H1 (cell line): ENCODE results near the gene SERINC5. TPM values are rescaled to one million over a fixed set of nuclear protein-coding genes. Genes with fewer than 3 reads are reported as not detected.

ENCODE experiments used
- CTCF ChIA-PET: fragments of 300-600 bp; sonication (Branson Sonifier 250); formaldehyde crosslinking; loops from one replicate; lab custom pipeline; 2021; ENCODE audit not compliant: partially characterized antibody; lab: Charles Lee
- POLR2A ChIA-PET: fragments of 300-600 bp; sonication (Branson Sonifier 250); formaldehyde crosslinking; loops from one replicate; lab custom pipeline; 2021; ENCODE audit warnings: inconsistent platforms; ENCODE audit not compliant: partially characterized antibody; lab: Charles Lee
- DNase-seq, 2 experiments: peaks; one replicate each; pipeline versions ENCODE4 v3.0.0 to v3.0.0-alpha.2; 2010 to 2022; ENCODE audit warnings: low spot score in 2 of 2, low read depth in 1 of 2, mixed read lengths in 1 of 2
- FAIRE-seq: peaks from 2 replicates; lab custom pipeline; 2011; peaks lifted over from hg19 to GRCh38; lab: Jason Lieb, UNC
- H2AFZ ChIP-seq: 2 replicates; pipeline ENCODE4 v1.8.1; 2012; ENCODE audit warnings: low read length, inconsistent platforms
- H2AK5ac ChIP-seq: 2 replicates; pipeline ENCODE4 v1.6.1; 2013; ENCODE audit warnings: low read depth, low read length
- H2BK120ac ChIP-seq: replicated peaks from 2 replicates; pipeline ENCODE3; 2013; ENCODE audit warnings: low read depth, low read length, inconsistent platforms
- H2BK12ac ChIP-seq: 2 replicates; pipeline ENCODE4 v1.6.1; 2013; ENCODE audit warnings: low read depth, low read length
- H2BK15ac ChIP-seq: 2 replicates; pipeline ENCODE4 v1.6.1; 2013; ENCODE audit warnings: low read length
- H2BK20ac ChIP-seq: 2 replicates; pipeline ENCODE4 v1.6.1; 2013; ENCODE audit warnings: low read length
- H2BK5ac ChIP-seq: 2 replicates; pipeline ENCODE4 v1.6.1; 2013; ENCODE audit warnings: low read depth, low read length
- H3K14ac ChIP-seq: 2 replicates; pipeline ENCODE4 v1.6.1; 2013; ENCODE audit warnings: inconsistent platforms; ENCODE audit not compliant: insufficient read length
- H3K18ac ChIP-seq: 2 replicates; pipeline ENCODE4 v1.6.1; 2013; ENCODE audit warnings: low read length; ENCODE audit errors: extremely low read depth
- H3K23ac ChIP-seq: 2 replicates; pipeline ENCODE4 v1.6.1; 2013; ENCODE audit warnings: inconsistent platforms; ENCODE audit not compliant: insufficient read length
- H3K23me2 ChIP-seq: 2 replicates; pipeline ENCODE4 v1.6.1; 2013; ENCODE audit warnings: low read depth, low read length
- H3K27ac ChIP-seq: 2 replicates; pipeline ENCODE4 v1.6.1; 2011; ENCODE audit warnings: low read depth, low read length, inconsistent platforms
- H3K27me3 ChIP-seq, 4 experiments: replicated peaks in 1 of 4; 1 replicate in 1 of 4; 2 replicates in 3 of 4; pipeline versions ENCODE4 v1.6.1 to v1.8.1; 2011 to 2013; ENCODE audit warnings: low read length in 3 of 4, mild to moderate bottlenecking in 3 of 4, inconsistent platforms in 2 of 4, mixed read lengths in 2 of 4, moderate library complexity in 1 of 4; ENCODE audit not compliant: control insufficient read depth in 3 of 4, insufficient read depth in 3 of 4; ENCODE audit errors: extremely low read depth in 1 of 4
- H3K36me3 ChIP-seq, 4 experiments: 2 replicates each; pipeline versions ENCODE4 v1.6.1 to v1.8.1; 2011 to 2013; ENCODE audit warnings: mild to moderate bottlenecking in 4 of 4, low read length in 3 of 4, moderate library complexity in 2 of 4, control low read depth in 1 of 4, inconsistent platforms in 1 of 4; ENCODE audit not compliant: insufficient read depth in 4 of 4, control insufficient read depth in 2 of 4
- H3K4ac ChIP-seq: replicated peaks from 2 replicates; pipeline ENCODE3; 2013; ENCODE audit warnings: low read length, low read depth, mixed read lengths, inconsistent platforms; ENCODE audit not compliant: insufficient read length
- H3K4me1 ChIP-seq, 4 experiments: replicated peaks in 1 of 4; 1 replicate in 1 of 4; 2 replicates in 3 of 4; pipeline versions ENCODE4 v1.6.1 to v1.8.1; 2011 to 2013; ENCODE audit warnings: low read length in 3 of 4, inconsistent platforms in 2 of 4, mixed read lengths in 1 of 4; ENCODE audit not compliant: insufficient read depth in 4 of 4, control insufficient read depth in 3 of 4
- H3K4me2 ChIP-seq, 2 experiments: 2 replicates each; pipeline versions ENCODE4 v1.6.1 to v1.8.1; 2011 to 2013; ENCODE audit warnings: low read depth in 2 of 2, low read length in 2 of 2, control low read depth in 1 of 2, inconsistent platforms in 1 of 2, mild to moderate bottlenecking in 1 of 2; ENCODE audit not compliant: insufficient read depth in 1 of 2
- H3K4me3 ChIP-seq, 4 experiments: fragments of 200-600, 300-600 bp in 1 of 4; sonication (generic), shearing (Covaris generic), sonication (Bioruptor Twin) in 1 of 4; 2 replicates each; pipeline versions ENCODE4 v1.5.1 to v1.8.1; 2011 to 2016; ENCODE audit warnings: low read length in 4 of 4, low read depth in 3 of 4, control low read depth in 2 of 4, inconsistent platforms in 2 of 4, mild to moderate bottlenecking in 2 of 4, mixed read lengths in 1 of 4, moderate library complexity in 1 of 4; ENCODE audit not compliant: insufficient read depth in 2 of 4; ENCODE audit errors: extremely low read depth in 1 of 4
- H3K56ac ChIP-seq: replicated peaks from 2 replicates; pipeline ENCODE3; 2013; ENCODE audit warnings: low read depth, mild to moderate bottlenecking, mixed read lengths, low read length, inconsistent platforms; ENCODE audit not compliant: insufficient read length
- H3K79me1 ChIP-seq: 2 replicates; pipeline ENCODE4 v1.6.1; 2013; ENCODE audit warnings: low read depth, low read length, control low read depth
- H3K79me2 ChIP-seq, 2 experiments: 2 replicates each; pipeline versions ENCODE4 v1.6.1 to v1.8.1; 2012 to 2013; ENCODE audit warnings: low read length in 2 of 2, mild to moderate bottlenecking in 2 of 2, inconsistent platforms in 1 of 2; ENCODE audit not compliant: insufficient read depth in 2 of 2, control insufficient read depth in 1 of 2
- H3K9ac ChIP-seq, 4 experiments: replicated peaks in 1 of 4; 1 replicate in 1 of 4; 2 replicates in 3 of 4; pipeline versions ENCODE4 v1.6.1 to v1.8.1; 2011 to 2013; ENCODE audit warnings: low read depth in 3 of 4, low read length in 3 of 4, control low read depth in 2 of 4, mild to moderate bottlenecking in 2 of 4, moderate library complexity in 2 of 4, inconsistent platforms in 1 of 4; ENCODE audit errors: extremely low read depth in 1 of 4
- H3K9me3 ChIP-seq, 2 experiments: 2 replicates each; pipeline versions ENCODE4 v1.6.1 to v1.8.1; 2012 to 2013; ENCODE audit warnings: mild to moderate bottlenecking in 2 of 2, moderate library complexity in 2 of 2, control low read depth in 1 of 2, inconsistent platforms in 1 of 2, low read depth in 1 of 2, low read length in 1 of 2, mixed read lengths in 1 of 2; ENCODE audit not compliant: insufficient read depth in 2 of 2
- H4K20me1 ChIP-seq, 2 experiments: replicated peaks in 1 of 2; 2 replicates each; pipeline versions ENCODE3 to v1.8.1; 2011 to 2013; ENCODE audit warnings: inconsistent platforms in 2 of 2, low read length in 2 of 2, mild to moderate bottlenecking in 1 of 2; ENCODE audit not compliant: insufficient read depth in 2 of 2, control insufficient read depth in 1 of 2
- H4K5ac ChIP-seq: 2 replicates; pipeline ENCODE4 v1.6.1; 2013; ENCODE audit warnings: low read length, low read depth, mixed read lengths, inconsistent platforms; ENCODE audit not compliant: insufficient read length
- H4K8ac ChIP-seq: 2 replicates; pipeline ENCODE4 v1.8.0; 2013; ENCODE audit warnings: mild to moderate bottlenecking, moderate library complexity, low read length, inconsistent platforms; ENCODE audit not compliant: insufficient read depth; ENCODE audit errors: extremely low read depth
- H4K91ac ChIP-seq: replicated peaks from 2 replicates; pipeline ENCODE3; 2013; ENCODE audit warnings: low read length, mixed read lengths, inconsistent platforms; ENCODE audit not compliant: insufficient read length
- BACH1 ChIP-seq: IDR thresholded peaks from 2 replicates; pipeline ENCODE4 v1.6.1; 2012; ENCODE audit warnings: low read length, improper control_type of control experiment
- BCL11A ChIP-seq, 2 experiments: IDR thresholded peaks; one replicate each; pipeline ENCODE4 v1.6.1; 2011; ENCODE audit warnings: low read depth in 2 of 2, low read length in 2 of 2, mild to moderate bottlenecking in 2 of 2
- CHD1 ChIP-seq: IDR thresholded peaks from 2 replicates; pipeline ENCODE4 v1.6.1; 2012; ENCODE audit warnings: low read depth, low read length, improper control_type of control experiment
- CREB1 ChIP-seq: IDR thresholded peaks from 2 replicates; pipeline ENCODE4 v1.6.1; 2012; ENCODE audit warnings: inconsistent platforms
- CTCF ChIP-seq, 3 experiments: IDR thresholded peaks; 1 replicate in 2 of 3; 2 replicates in 1 of 3; pipeline versions ENCODE4 v1.5.1 to v1.6.1; 2011; ENCODE audit warnings: low read length in 3 of 3, mild to moderate bottlenecking in 3 of 3, inconsistent platforms in 2 of 3, low read depth in 1 of 3, moderate library complexity in 1 of 3; ENCODE audit not compliant: insufficient read depth in 1 of 3; ENCODE audit errors: control extremely low read depth in 1 of 3
- EZH2 ChIP-seq: fragments of 200-600 bp; sonication (generic); IDR thresholded peaks from 2 replicates; pipeline ENCODE4 v1.7.1; 2012; ENCODE audit warnings: low read depth, mild to moderate bottlenecking, moderate library complexity, low read length, inconsistent platforms; ENCODE audit not compliant: severe bottlenecking
- MAFK ChIP-seq: IDR thresholded peaks from 2 replicates; pipeline ENCODE4 v1.6.1; 2012; ENCODE audit warnings: low read depth, mild to moderate bottlenecking, improper control_type of control experiment, low read length
- POLR2AphosphoS5 ChIP-seq: IDR thresholded peaks from 2 replicates; pipeline ENCODE4 v1.6.1; 2011; ENCODE audit warnings: low read depth, low read length
- POU5F1 ChIP-seq: IDR thresholded peaks from 2 replicates; pipeline ENCODE4 v1.6.1; 2011; ENCODE audit warnings: low read depth, mild to moderate bottlenecking, low read length, moderate library complexity
- RXRA ChIP-seq: IDR thresholded peaks from 2 replicates; pipeline ENCODE4 v1.6.1; 2011; ENCODE audit warnings: low read depth, mild to moderate bottlenecking, low read length, moderate library complexity; ENCODE audit not compliant: insufficient read depth
- SP1 ChIP-seq: IDR thresholded peaks from 2 replicates; pipeline ENCODE4 v1.6.1; 2011; ENCODE audit warnings: low read depth, low read length
- TBP ChIP-seq: IDR thresholded peaks from 2 replicates; pipeline ENCODE4 v1.6.1; 2011; ENCODE audit warnings: low read depth, low read length, improper control_type of control experiment
- WGBS, 2 experiments: shearing (Covaris generic) in 1 of 2; methylation state at CpG; one replicate each; pipeline versions ENCODE4 v1.1.6 to v1.1.7; 2013 to 2015; ENCODE audit warnings: low lambda C conversion rate in 2 of 2, mixed read lengths in 2 of 2, inconsistent platforms in 1 of 2, low coverage in 1 of 2, missing lambda C conversion rate in 1 of 2; ENCODE audit not compliant: insufficient replicate concordance in 2 of 2, insufficient coverage in 1 of 2, insufficient read length in 1 of 2; ENCODE audit errors: extremely low coverage in 1 of 2, missing lambda C conversion rate in 1 of 2; 5-methylcytosine and 5-hydroxymethylcytosine counted together
- polyA plus RNA-seq, 7 experiments: library from polyadenylated mRNA; depleted of rRNA in 3 of 7; stranded (reverse) in 5 of 7; unstranded in 2 of 7; fragments of >200 nt in 5 of 7; fragments of 200-250 nt in 2 of 7; gene quantifications; 1 replicate in 5 of 7; 2 replicates in 1 of 7; 4 replicates in 1 of 7; pipeline versions ENCODE4 v1.2.1 to v1.2.3, GENCODE V29; 2011 to 2013; ENCODE audit warnings: missing spikeins in 2 of 7, mixed read lengths in 2 of 7
- total RNA-seq: library from RNA; stranded (reverse); fragmentation: NEBNext Ultra II Directional; extraction: Animal tissue kit (Norgen Biotek cat#: 25700); gene quantifications from 2 replicates; pipeline ENCODE4 v1.2.1, GENCODE V29; 2021

The SERINC5 gene
- total and polyA plus RNA-seq, 2 of the 8 experiments (the other 6 are each of a cell fraction or from before 2014, with no cell fraction given): 32.2 to 149 TPM

- no peak overlapping the region for H2BK15ac ChIP-seq
- H3K4me2 ChIP-seq: no peak overlapping the region
- no peak overlapping the region for H3K4ac ChIP-seq
- DNase-seq (no peak), FAIRE-seq (no peak)
- H4K5ac ChIP-seq: no peak overlapping the region
- no peak overlapping the region for H2BK5ac ChIP-seq
- CTCF ChIA-PET: no interaction called here
- H2AFZ ChIP-seq: no peak overlapping the region
- peaks cover 0 to 10% (median 3%) of the 10 kb centered on the region in 4 experiments; a peak in 5 of 7 replicates for H3K4me1 ChIP-seq
- no peak overlapping the region for H3K27ac ChIP-seq
- H2BK12ac ChIP-seq: no peak overlapping the region
- no peak overlapping the region for H4K91ac ChIP-seq
- 85% methylated on average over 6 of the region's 6 CpGs; no CpG with 5 or more reads in 1 of the 2 experiments for WGBS, 2 experiments
- no peak overlapping the region for H3K14ac ChIP-seq
- H3K56ac ChIP-seq: no peak overlapping the region
- H3K27me3 ChIP-seq: no peaks in the 10 kb centered on the region
- H2BK20ac ChIP-seq: no peak overlapping the region
- no peaks in the 10 kb centered on the region for H3K23me2 ChIP-seq
- no peak overlapping the region for H2BK120ac ChIP-seq
- no peak overlapping the region for H3K4me3 ChIP-seq
- H2AK5ac ChIP-seq: no peak overlapping the region
- no peak overlapping the region for H3K9ac ChIP-seq
- H3K23ac ChIP-seq: no peak overlapping the region
- POLR2A ChIA-PET: no interaction called here
- no peak overlapping the region for H4K8ac ChIP-seq
- no peak overlapping the region for H3K18ac ChIP-seq
- H3K36me3 ChIP-seq: no peaks in the 10 kb centered on the region; a peak in 1 of 8 replicates
- H3K9me3 ChIP-seq: no peaks in the 10 kb centered on the region
- peaks cover 4 to 6% of the 10 kb centered on the region in 2 experiments for H4K20me1 ChIP-seq
- H3K79me1 ChIP-seq: peaks cover 10% of the 10 kb centered on the region
- H3K79me2 ChIP-seq: peaks cover 0 to 91% of the 10 kb centered on the region in 2 experiments; a peak in 2 of 4 replicates
- TF ChIP-seq SP1: no peak
- no peak for TF ChIP-seq POU5F1
- TF ChIP-seq BACH1: no peak
- TF ChIP-seq RXRA: no peak
- no peak for TF ChIP-seq CREB1
- no peak for TF ChIP-seq TBP
- no peak for TF ChIP-seq CHD1
- TF ChIP-seq MAFK: no peak
- TF ChIP-seq CTCF (IDR thresholded peaks at IDR 0.05; ENCODE audit: control extremely low read depth in 1 of 3, insufficient read depth in 1 of 3, low read depth in 1 of 3, low read length in 3 of 3): no peak
- no peak for TF ChIP-seq POLR2AphosphoS5
- no peak for TF ChIP-seq BCL11A (IDR thresholded peaks at IDR 0.05; ENCODE audit: low read depth in 2 of 2, low read length in 2 of 2)
- no peak for TF ChIP-seq EZH2
- TF ChIP-seq, all 59 proteins: peak for 0
Measured at GRCh38 chr5:80225934-80226326, 29.9 kb downstream of the SERINC5 start.
